A673 (cell line): ENCODE results near the gene AQP5.

Experiments
- CTCF ChIP-seq: fragments of 300-800, 200-600 bp; sonication (generic); conservative IDR thresholded peaks from 2 replicates; pipeline ENCODE4 v1.5.1; 2017; ENCODE audit warnings: low read depth, mild to moderate bottlenecking, antibody characterized with exemption, low read length, moderate library complexity, mixed read lengths
- EZH2 ChIP-seq: fragments of 200-600 bp; sonication (generic); IDR thresholded peaks from 2 replicates; pipeline ENCODE4 v1.6.1; 2017; ENCODE audit warnings: borderline replicate concordance, low read depth, mild to moderate bottlenecking, mixed read lengths, antibody characterized with exemption, low read length; ENCODE audit not compliant: poor library complexity, severe bottlenecking

- TF ChIP-seq CTCF (no peak), EZH2 (no peak)
These were observed 36.9 kb upstream of the AQP5 start for GRCh38 chr12:49924628-49925246.
